ENCODE measurements around the gene PEF1. TPM values are rescaled to one million over a fixed set of nuclear protein-coding genes. Genes with fewer than 3 reads are reported as not detected.

The PEF1 gene
- total RNA-seq, 4 donors from 2014 or later = 48.4 to 72.1 (median 61.9) TPM

GRCh38 chr1:31650161-31651088, 5.7 kb upstream of the PEF1 start:
- Histone ChIP-seq H3K9me3 (no peaks in the 10 kb centered on the region), H3K36me3 (no peaks in the 10 kb centered on the region), H3K27me3 (no peaks in the 10 kb centered on the region), H3K27ac (peak overlapping the region; percentile 56 to 77), H3K4me3 (no peak overlapping the region), H3K4me1 (no peaks in the 10 kb centered on the region)
- TF ChIP-seq CTCF (IDR thresholded peaks at IDR 0.05) = no peak
- no peak for DNase-seq
- intact Hi-C loops (cut with DNase I; ENCODE audit: low total_unique reads) = no loop called here

GRCh38 chr1:31648641-31649357, 4.1 kb upstream of the PEF1 start:
- TF ChIP-seq CTCF (IDR thresholded peaks at IDR 0.05) (no peak), POLR2A (IDR thresholded peaks at IDR 0.05) (no peak)
- Histone ChIP-seq H3K36me3 (no peaks in the 10 kb centered on the region), H3K27me3 (no peaks in the 10 kb centered on the region), H3K4me3 (no peak overlapping the region), H3K4me1 (peaks cover 0 to 6% of the 10 kb centered on the region in 2 donors), H3K9me3 (no peaks in the 10 kb centered on the region), H3K27ac (peak overlapping the region; percentile 40 to 55)
- intact Hi-C loops (cut with DNase I; ENCODE audit: low total_unique reads) = no loop called here
- DNase-seq = no peak

- Histone ChIP-seq H3K36me3 (no peaks in the 10 kb centered on the region), H3K4me3 (no peak overlapping the region), H3K27me3 (no peaks in the 10 kb centered on the region), H3K9me3 (no peaks in the 10 kb centered on the region), H3K27ac (peak overlapping the region; percentile 27 to 55), H3K4me1 (peaks cover 0 to 11% of the 10 kb centered on the region in 2 donors)
- no peak for DNase-seq
- TF ChIP-seq POLR2A (IDR thresholded peaks at IDR 0.05) (no peak), CTCF (IDR thresholded peaks at IDR 0.05) (no peak)
- intact Hi-C loops (cut with DNase I; ENCODE audit: low total_unique reads) = no loop called here
These were observed 3.5 kb upstream of the PEF1 start for GRCh38 chr1:31648190-31648589.

GRCh38 chr1:31647106-31647505, 2.4 kb upstream of the PEF1 start:
- Histone ChIP-seq H3K27me3 (no peaks in the 10 kb centered on the region), H3K36me3 (no peaks in the 10 kb centered on the region), H3K4me3 (no peak overlapping the region), H3K27ac (no peak overlapping the region), H3K4me1 (peaks cover 9 to 19% of the 10 kb centered on the region in 2 donors), H3K9me3 (no peaks in the 10 kb centered on the region)
- TF ChIP-seq CTCF (IDR thresholded peaks at IDR 0.05) (peak in 1 of 4 experiments; percentile 3), POLR2A (IDR thresholded peaks at IDR 0.05) (no peak)
- intact Hi-C loops (cut with DNase I; ENCODE audit: low total_unique reads) = no loop called here
- DNase-seq = no peak
